Esophagus muscularis mucosa (tissue), 4 donors: ENCODE results near the gene MAPK8IP3.

Experiments used
- EP300 ChIP-seq: sonication (generic); formaldehyde crosslinking; IDR thresholded peaks from one replicate; pipeline ENCODE4 v1.6.1; 2017; ENCODE audit warnings: antibody characterized with exemption
- POLR2A ChIP-seq: fragments of 450-650 bp; IDR thresholded peaks from one replicate; pipeline ENCODE4 v1.6.1; 2017; ENCODE audit warnings: antibody characterized with exemption, moderate library complexity, mild to moderate bottlenecking, low read depth
- POLR2AphosphoS5 ChIP-seq, 2 donors: sonication (generic); formaldehyde crosslinking; IDR thresholded peaks; one replicate each; pipeline ENCODE4 v1.6.1; 2017; ENCODE audit warnings: antibody characterized with exemption in 2 of 2
- TF ChIP-seq, protein P1 (sequence below), 3 experiments: fragments of 200-600 bp in 2 of 3; fragments of 450-650 bp in 1 of 3; sonication (generic) in 2 of 3; IDR thresholded peaks; one replicate each; pipeline ENCODE4 v1.5.1; 2017 to 2019; ENCODE audit warnings: antibody characterized with exemption in 3 of 3, mild to moderate bottlenecking in 2 of 3, moderate library complexity in 1 of 3

DNA sequence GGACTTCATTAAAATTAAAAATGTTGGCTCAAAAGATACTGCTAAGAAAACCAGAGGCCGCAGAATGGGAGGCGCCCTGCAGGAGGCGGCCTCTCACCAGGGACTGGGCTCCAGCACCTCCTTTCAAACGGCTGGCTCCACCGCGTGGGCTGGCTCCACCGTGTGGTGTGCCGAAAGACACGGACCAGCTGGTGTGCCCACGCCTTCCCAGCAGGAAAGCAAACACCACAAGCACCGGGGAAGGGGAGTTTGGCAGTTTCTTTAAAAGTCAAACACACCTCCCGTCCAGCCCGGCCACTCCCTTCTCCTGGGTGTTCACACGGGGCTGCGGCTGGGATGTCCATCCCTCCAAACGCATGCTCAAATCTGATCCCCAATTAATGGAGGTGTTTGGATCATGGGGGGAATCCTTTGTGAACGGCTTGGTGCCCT, 106.8 kb downstream of the MAPK8IP3 start:
- TF ChIP-seq, protein P1, sequence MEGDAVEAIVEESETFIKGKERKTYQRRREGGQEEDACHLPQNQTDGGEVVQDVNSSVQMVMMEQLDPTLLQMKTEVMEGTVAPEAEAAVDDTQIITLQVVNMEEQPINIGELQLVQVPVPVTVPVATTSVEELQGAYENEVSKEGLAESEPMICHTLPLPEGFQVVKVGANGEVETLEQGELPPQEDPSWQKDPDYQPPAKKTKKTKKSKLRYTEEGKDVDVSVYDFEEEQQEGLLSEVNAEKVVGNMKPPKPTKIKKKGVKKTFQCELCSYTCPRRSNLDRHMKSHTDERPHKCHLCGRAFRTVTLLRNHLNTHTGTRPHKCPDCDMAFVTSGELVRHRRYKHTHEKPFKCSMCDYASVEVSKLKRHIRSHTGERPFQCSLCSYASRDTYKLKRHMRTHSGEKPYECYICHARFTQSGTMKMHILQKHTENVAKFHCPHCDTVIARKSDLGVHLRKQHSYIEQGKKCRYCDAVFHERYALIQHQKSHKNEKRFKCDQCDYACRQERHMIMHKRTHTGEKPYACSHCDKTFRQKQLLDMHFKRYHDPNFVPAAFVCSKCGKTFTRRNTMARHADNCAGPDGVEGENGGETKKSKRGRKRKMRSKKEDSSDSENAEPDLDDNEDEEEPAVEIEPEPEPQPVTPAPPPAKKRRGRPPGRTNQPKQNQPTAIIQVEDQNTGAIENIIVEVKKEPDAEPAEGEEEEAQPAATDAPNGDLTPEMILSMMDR (IDR thresholded peaks at IDR 0.05), result peak; percentile 40 to 68 (median 50)
- TF ChIP-seq POLR2A, result no peak
- TF ChIP-seq EP300, result no peak
- TF ChIP-seq POLR2AphosphoS5 (IDR thresholded peaks at IDR 0.05), result peak in 1 of 2 donors; percentile 52
